Osteocyte (in vitro differentiated cells): ENCODE data around the gene CEACAM19. TPM values are rescaled to one million over a fixed set of nuclear protein-coding genes. Genes with fewer than 3 reads are reported as not detected.

Experiments used
- DNase-seq: peaks from one replicate; pipeline ENCODE4 v3.0.0; 2021; ENCODE audit warnings: mixed read lengths; ENCODE audit not compliant: unreplicated experiment; ENCODE audit errors: extremely low spot score
- H3K27ac Mint-ChIP-seq: one replicate; pipeline ENCODE4 v1.8.0; 2021; ENCODE audit warnings: mild to moderate bottlenecking, mixed read lengths; ENCODE audit not compliant: unreplicated experiment
- H3K27me3 Mint-ChIP-seq: one replicate; pipeline ENCODE4 v1.8.0; 2021; ENCODE audit warnings: mixed read lengths; ENCODE audit not compliant: unreplicated experiment
- H3K36me3 Mint-ChIP-seq: one replicate; pipeline ENCODE4 v1.8.0; 2021; ENCODE audit warnings: mixed read lengths; ENCODE audit not compliant: unreplicated experiment
- H3K4me1 Mint-ChIP-seq: one replicate; pipeline ENCODE4 v1.8.0; 2021; ENCODE audit warnings: mixed read lengths; ENCODE audit not compliant: unreplicated experiment
- H3K4me3 Mint-ChIP-seq: one replicate; pipeline ENCODE4 v1.8.0; 2021; ENCODE audit warnings: mild to moderate bottlenecking, moderate library complexity, mixed read lengths; ENCODE audit not compliant: unreplicated experiment
- H3K9me3 Mint-ChIP-seq: one replicate; pipeline ENCODE4 v1.8.0; 2021; ENCODE audit warnings: mixed read lengths; ENCODE audit not compliant: unreplicated experiment
- CTCF ChIP-seq: fragments of 200-600 bp; sonication (generic); IDR thresholded peaks from 2 replicates; pipeline ENCODE4 v1.5.0; 2021; ENCODE audit warnings: antibody characterized with exemption, mild to moderate bottlenecking, moderate library complexity
- total RNA-seq: library from RNA; stranded (reverse); gene quantifications from 2 replicates; pipeline ENCODE4 v1.2.1, GENCODE V29; 2021

Gene CEACAM19
- total RNA-seq, 1 donor from 2014 or later, result 7.4 TPM

GRCh38 chr19:44635581-44636438 is 35.5 kb upstream of the CEACAM19 start:
- H3K4me3 Mint-ChIP-seq, result peak overlapping the region; percentile 18
- peaks cover 27% of the 10 kb centered on the region for H3K4me1 Mint-ChIP-seq
- peak overlapping the region; percentile 91 for H3K27ac Mint-ChIP-seq
- H3K9me3 Mint-ChIP-seq, result no peaks in the 10 kb centered on the region
- TF ChIP-seq CTCF, result no peak
- peaks cover 2% of the 10 kb centered on the region for H3K27me3 Mint-ChIP-seq
- DNase-seq, result no peak
- H3K36me3 Mint-ChIP-seq, result no peaks in the 10 kb centered on the region

- H3K4me1 Mint-ChIP-seq, result peaks cover 27% of the 10 kb centered on the region
- peaks cover 2% of the 10 kb centered on the region for H3K27me3 Mint-ChIP-seq
- no peaks in the 10 kb centered on the region for H3K36me3 Mint-ChIP-seq
- TF ChIP-seq CTCF, result no peak
- no peak overlapping the region for H3K4me3 Mint-ChIP-seq
- H3K9me3 Mint-ChIP-seq, result no peaks in the 10 kb centered on the region
- no peak for DNase-seq
- H3K27ac Mint-ChIP-seq, result peak overlapping the region; percentile 91
Measured at GRCh38 chr19:44636439-44637389, 34.6 kb upstream of the CEACAM19 start.

- Mint-ChIP-seq H3K36me3 (no peaks in the 10 kb centered on the region), H3K27ac (no peak overlapping the region), H3K9me3 (no peaks in the 10 kb centered on the region), H3K27me3 (peaks cover 2% of the 10 kb centered on the region), H3K4me3 (no peak overlapping the region), H3K4me1 (peaks cover 27% of the 10 kb centered on the region)
- no peak for DNase-seq
- no peak for TF ChIP-seq CTCF
Measured at GRCh38 chr19:44637390-44637764, 33.9 kb upstream of the CEACAM19 start.

- no peak overlapping the region for H3K4me3 Mint-ChIP-seq
- no peak for DNase-seq
- H3K27me3 Mint-ChIP-seq, result no peaks in the 10 kb centered on the region
- no peaks in the 10 kb centered on the region for H3K36me3 Mint-ChIP-seq
- no peak overlapping the region for H3K27ac Mint-ChIP-seq
- H3K9me3 Mint-ChIP-seq, result no peaks in the 10 kb centered on the region
- peaks cover 15% of the 10 kb centered on the region for H3K4me1 Mint-ChIP-seq
- TF ChIP-seq CTCF, result no peak
Measured at GRCh38 chr19:44640518-44640917, 30.8 kb upstream of the CEACAM19 start.
